Fibroblast of skin of left quadriceps (primary cell): ENCODE data around the gene VANGL2.

Experiments
- DNase-seq, 2 experiments: peaks; one replicate each; pipeline ENCODE4 v3.0.0-alpha.2; 2013; ENCODE audit warnings: low read depth in 2 of 2

VANGL2 gene

DNA sequence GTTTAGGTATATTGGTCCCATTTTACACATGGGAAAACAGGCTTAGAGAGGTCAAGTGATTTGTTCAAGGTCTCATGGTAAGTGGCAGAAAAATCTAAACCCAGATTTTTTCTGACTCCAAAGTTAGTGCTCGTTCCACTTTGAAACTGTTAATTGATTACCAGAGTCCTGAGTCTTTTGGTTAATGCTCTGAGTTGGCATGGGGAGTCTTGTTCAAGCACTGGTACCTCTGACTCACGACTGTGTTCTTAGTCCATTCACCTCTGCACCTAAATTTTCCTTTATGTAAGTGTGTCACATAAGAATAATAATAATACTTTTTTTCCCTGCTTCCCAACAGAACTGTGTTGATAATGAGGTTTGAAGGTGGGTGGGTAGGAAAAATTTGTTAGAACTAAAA, 59.3 kb downstream of the VANGL2 start:
- no peak for DNase-seq

DNA sequence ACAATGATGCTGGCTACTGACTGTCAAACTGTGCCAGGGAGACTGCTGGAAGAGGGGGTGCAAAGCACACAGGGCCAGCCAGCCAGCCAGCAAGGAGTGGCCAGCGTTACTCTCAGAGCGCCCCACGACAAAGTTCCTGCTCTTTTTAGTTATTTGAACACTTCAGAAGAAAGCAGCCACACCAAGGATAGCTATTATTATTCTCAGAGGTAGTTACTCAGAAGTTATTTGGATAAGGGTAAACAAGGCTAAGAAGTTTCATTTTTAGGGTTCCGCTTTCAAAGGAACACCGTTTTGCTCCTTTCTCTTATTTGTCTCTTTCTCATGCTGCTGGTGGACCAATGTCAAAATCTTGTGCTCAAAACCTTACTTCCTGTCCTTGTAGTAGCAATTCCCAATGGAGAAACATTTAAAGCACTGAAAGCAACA, 59.9 kb downstream of the VANGL2 start:
- no peak for DNase-seq

DNA sequence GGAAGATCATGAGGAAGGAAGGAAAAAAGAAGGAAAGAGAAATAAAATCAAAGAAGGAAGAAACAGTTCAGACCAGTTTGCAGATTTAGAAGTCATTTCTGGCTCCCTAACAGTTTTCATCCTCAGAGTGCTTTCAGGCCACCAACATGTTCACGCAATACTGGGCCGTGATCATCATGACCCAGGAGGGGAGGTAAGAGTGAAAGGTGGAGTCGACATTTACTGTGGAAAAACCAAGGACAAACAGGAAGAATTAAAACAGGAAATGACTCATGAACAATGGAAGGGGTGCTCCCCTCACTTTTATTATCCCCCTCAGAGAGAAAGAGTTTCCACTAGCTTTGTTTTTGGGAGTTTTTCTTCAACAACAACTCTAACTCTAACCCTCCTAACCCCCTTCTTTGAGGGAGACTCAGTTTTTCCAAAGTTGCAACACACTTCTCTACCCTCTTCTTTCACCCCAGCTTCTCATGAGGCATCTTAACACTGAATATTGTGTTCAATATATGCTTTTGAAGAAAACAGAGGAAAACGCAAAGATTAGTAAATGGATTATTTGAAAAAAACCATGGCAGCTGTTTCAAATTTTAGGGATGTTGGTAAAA, 60.4 kb downstream of the VANGL2 start:
- no peak for DNase-seq

DNA sequence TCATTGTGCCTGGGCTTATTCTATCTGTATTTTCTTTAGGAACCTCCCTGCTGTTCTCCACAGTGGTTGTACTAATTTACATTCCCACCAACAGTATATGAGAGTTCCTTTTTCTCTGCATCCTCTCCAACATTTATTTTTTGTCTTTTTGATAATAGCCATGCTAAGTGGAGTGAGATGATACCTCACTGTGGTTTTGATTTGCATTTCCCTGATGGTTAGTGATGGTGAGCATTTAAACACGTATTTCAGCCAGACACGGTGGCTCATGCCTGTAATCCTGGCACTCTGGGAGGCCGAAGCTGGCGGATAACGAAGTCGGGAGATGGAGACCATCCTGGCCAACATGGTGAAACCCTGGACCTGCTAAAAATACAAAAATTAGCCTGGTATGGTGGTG, 64.8 kb downstream of the VANGL2 start:
- no peak for DNase-seq

DNA sequence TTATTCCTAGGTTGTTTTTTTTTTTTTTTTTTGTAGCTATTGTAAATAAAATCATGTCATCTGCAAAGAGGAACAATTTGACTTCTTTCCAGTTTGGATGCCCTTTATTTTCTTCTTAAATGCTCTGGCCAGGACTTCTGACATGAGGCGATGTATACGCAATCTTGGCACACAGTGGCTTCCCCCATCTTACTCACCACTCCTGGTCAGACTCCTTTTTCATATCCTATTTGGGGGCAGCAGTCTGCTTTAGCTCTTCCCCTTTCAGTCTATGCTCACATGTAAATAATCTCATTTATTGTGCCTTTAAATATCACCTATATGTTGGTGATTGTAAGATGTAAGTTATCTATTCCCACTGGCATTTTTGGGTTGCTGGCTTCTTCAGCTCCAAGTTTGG, 66.6 kb downstream of the VANGL2 start:
- DNase-seq = no peak

DNA sequence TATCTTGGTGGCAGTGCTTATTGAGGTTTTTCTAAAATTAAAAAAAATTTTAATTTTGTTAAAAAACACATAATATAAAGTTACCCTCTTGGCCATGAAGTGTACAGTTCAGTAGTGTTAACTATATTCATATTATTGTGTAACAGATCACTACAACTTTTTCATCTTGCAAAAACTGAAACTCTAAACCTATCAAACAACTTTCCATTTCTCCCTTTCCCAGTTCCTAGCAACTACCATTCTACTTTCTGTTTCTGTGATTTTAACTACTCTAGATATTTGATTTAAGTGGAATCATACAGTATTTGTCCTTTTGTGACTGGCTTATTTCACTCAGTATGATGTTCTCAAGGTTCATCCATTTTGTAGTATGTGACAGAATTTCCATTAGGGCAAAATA, 67.2 kb downstream of the VANGL2 start:
- DNase-seq = no peak

DNA sequence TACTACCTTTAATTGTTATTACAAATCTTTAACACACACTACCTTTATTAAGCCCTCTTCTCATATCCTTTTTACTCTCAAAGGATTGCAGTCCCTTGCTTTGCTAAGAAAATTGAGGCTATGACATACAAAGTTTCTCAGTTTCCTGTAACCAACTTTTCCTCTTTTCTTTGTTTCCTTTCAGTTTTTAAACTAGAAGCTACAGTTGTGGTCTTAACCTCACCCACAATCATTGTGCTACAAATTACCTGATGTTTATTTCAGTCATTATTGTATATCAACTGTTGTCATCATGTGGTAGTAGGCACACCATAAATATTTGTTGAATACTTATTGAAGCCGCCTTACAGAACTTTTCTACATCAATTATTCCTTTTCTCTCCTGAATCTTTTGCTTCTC, 70.9 kb downstream of the VANGL2 start:
- DNase-seq = no peak

DNA sequence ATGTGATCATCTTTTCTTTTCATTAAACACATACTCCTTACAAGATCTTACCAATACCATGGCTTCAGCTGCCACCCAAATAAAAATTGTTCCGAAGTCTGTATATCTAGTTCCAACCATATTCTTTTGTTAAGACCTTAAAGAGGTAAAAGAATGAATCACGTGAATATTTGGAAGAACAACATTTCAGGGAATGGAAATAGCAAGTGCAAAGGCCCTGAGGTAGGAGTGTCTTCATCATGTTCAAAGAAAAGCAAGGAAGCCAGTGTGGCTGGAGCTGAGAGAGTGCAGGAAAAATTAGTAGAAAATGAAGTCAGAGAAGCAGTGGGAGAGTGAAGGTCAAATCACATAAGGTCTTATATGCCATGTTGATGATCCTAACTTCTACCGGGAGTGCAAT, 71.7 kb downstream of the VANGL2 start:
- no peak for DNase-seq

DNA sequence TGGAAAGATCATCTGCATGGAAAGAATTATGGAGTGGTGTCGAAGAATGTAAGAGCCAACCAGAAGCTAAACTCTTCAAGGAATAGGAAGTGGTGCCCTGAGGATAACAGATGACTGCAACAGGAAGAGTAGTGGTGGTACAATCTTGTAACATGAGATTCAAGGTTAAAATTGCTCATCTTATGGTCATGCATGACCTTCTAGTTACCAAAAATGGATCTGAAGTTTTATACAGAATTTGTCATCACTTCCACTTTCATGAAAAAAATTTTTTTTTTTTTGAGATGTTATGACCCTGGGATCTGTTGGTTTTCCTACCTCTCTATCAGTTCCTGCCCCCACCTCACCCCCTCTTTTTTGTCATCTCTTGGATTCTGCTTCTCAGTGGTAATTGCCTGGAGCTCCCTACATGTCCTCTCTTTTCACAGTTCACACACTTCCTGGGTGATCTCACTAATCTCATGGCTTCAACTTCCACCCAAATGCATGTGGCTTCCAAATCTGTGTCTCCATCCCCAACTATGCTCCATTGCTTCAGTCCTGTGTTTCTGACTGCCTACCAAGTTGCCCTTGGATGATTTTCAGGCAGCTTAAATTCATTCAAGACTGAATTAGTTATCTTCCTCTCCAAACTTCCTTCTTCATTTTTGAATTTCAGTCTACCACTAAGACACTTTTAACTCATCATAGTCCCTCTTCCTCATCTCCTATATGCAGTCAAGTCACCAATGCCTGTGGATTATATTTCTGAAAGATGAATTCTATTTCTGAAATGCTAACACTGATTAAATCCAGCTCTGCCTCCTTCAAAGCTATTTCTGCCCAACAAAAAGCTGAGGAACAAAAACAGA, 74.3 kb downstream of the VANGL2 start:
- DNase-seq = no peak
